SJSA1 (cell line): Measurements from ENCODE around the gene PRPF40A. TPM values are rescaled to one million over a fixed set of nuclear protein-coding genes. Genes with fewer than 3 reads are reported as not detected.
A peak's percentile ranks its signal among the peaks of the same experiment; 100 is the strongest.

Experiments used
- DNase-seq, 2 experiments: peaks; one replicate each; pipeline ENCODE4 v3.0.0-alpha.2; 2015 to 2020; ENCODE audit warnings: low spot score in 2 of 2, low read depth in 1 of 2
- H3K27ac ChIP-seq: fragments of 250-450 bp; sonication (Bioruptor Pico); 2 replicates; pipeline ENCODE4 v1.5.1; 2020; ENCODE audit warnings: mild to moderate bottlenecking, moderate library complexity
- H3K27me3 ChIP-seq: fragments of 250-450 bp; sonication (Bioruptor Pico); replicated peaks from 2 replicates; pipeline ENCODE4 v1.5.1; 2020; ENCODE audit warnings: mild to moderate bottlenecking, moderate library complexity
- H3K36me3 ChIP-seq: fragments of 250-450 bp; sonication (Bioruptor Pico); 2 replicates; pipeline ENCODE4 v1.5.1; 2020; ENCODE audit warnings: mild to moderate bottlenecking
- H3K4me1 ChIP-seq: fragments of 250-450 bp; sonication (Bioruptor Pico); replicated peaks from 2 replicates; pipeline ENCODE4 v1.6.1; 2021; ENCODE audit warnings: mild to moderate bottlenecking
- H3K4me3 ChIP-seq: fragments of 250-450 bp; sonication (Bioruptor Pico); 2 replicates; pipeline ENCODE4 v1.5.1; 2020; ENCODE audit warnings: mild to moderate bottlenecking
- H3K9me3 ChIP-seq: fragments of 250-450 bp; sonication (Bioruptor Pico); replicated peaks from 2 replicates; pipeline ENCODE4 v1.5.1; 2020; ENCODE audit warnings: mild to moderate bottlenecking
- total RNA-seq: library from RNA; depleted of rRNA; stranded (reverse); fragments of >200 nt; shearing (Covaris generic); gene quantifications from 2 replicates; pipeline ENCODE4 v1.2.3, GENCODE V29; 2014

The PRPF40A gene
- total RNA-seq, 1 experiment from 2014 or later: 156 TPM

- peaks cover 13% of the 10 kb centered on the region for H3K4me1 ChIP-seq
- H3K9me3 ChIP-seq: no peaks in the 10 kb centered on the region
- peaks cover 68% of the 10 kb centered on the region for H3K36me3 ChIP-seq
- H3K27ac ChIP-seq: no peak overlapping the region
- H3K4me3 ChIP-seq: no peak overlapping the region
- no peaks in the 10 kb centered on the region for H3K27me3 ChIP-seq
- DNase-seq: no peak
Measured at GRCh38 chr2:152706477-152707021, 10.7 kb downstream of the PRPF40A start.

DNA sequence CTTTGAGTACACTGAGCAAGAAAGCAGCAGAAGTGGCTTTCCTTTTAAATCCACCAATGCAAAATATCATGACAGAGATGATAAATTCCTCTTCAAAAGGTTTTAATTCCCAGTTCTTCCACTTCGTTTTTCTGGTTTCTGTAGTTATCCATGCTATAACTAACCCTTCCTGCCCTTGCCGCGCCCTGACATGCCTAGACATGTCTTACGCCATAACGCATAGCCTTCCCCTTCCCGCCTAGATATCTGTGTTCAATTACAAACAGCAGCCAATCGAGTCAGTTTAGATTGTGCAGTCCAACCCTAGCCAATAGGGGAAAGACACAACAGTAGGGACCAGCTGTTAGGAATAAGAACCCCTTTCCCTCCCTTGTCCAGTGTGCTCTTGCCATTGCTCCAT is 16.1 kb downstream of the PRPF40A start:
- Histone ChIP-seq H3K4me3 (no peak overlapping the region), H3K27ac (no peak overlapping the region), H3K9me3 (no peaks in the 10 kb centered on the region), H3K36me3 (peaks cover 30% of the 10 kb centered on the region), H3K27me3 (no peaks in the 10 kb centered on the region), H3K4me1 (peaks cover 15% of the 10 kb centered on the region)
- no peak for DNase-seq

GRCh38 chr2:152696476-152696875 is 20.8 kb downstream of the PRPF40A start:
- peak overlapping the region; percentile 59 for H3K27ac ChIP-seq
- H3K36me3 ChIP-seq: peaks cover 30% of the 10 kb centered on the region
- H3K9me3 ChIP-seq: no peaks in the 10 kb centered on the region
- H3K27me3 ChIP-seq: no peaks in the 10 kb centered on the region
- peak in 1 of 2 experiments; percentile 61 for DNase-seq
- H3K4me3 ChIP-seq: no peak overlapping the region
- peaks cover 38% of the 10 kb centered on the region for H3K4me1 ChIP-seq

GRCh38 chr2:152695763-152696162 is 21.5 kb downstream of the PRPF40A start:
- peaks cover 38% of the 10 kb centered on the region for H3K4me1 ChIP-seq
- H3K36me3 ChIP-seq: peaks cover 37% of the 10 kb centered on the region
- peak in 1 of 2 experiments; percentile 3 for DNase-seq
- H3K9me3 ChIP-seq: no peaks in the 10 kb centered on the region
- H3K4me3 ChIP-seq: no peak overlapping the region
- H3K27me3 ChIP-seq: no peaks in the 10 kb centered on the region
- no peak overlapping the region for H3K27ac ChIP-seq

- Histone ChIP-seq H3K4me3 (peak overlapping the region; percentile 31), H3K4me1 (peaks cover 38% of the 10 kb centered on the region), H3K9me3 (no peaks in the 10 kb centered on the region), H3K36me3 (peaks cover 37% of the 10 kb centered on the region), H3K27ac (peak overlapping the region; percentile 80), H3K27me3 (no peaks in the 10 kb centered on the region)
- peak; percentile 70 to 73 for DNase-seq
Measured at GRCh38 chr2:152694161-152694661, 23.1 kb downstream of the PRPF40A start.

- Histone ChIP-seq H3K4me1 (peaks cover 38% of the 10 kb centered on the region), H3K27ac (no peak overlapping the region), H3K36me3 (peaks cover 48% of the 10 kb centered on the region), H3K9me3 (no peaks in the 10 kb centered on the region), H3K27me3 (no peaks in the 10 kb centered on the region), H3K4me3 (no peak overlapping the region)
- no peak for DNase-seq
Measured at GRCh38 chr2:152693033-152693432, 24.2 kb downstream of the PRPF40A start.

- Histone ChIP-seq H3K27me3 (no peaks in the 10 kb centered on the region), H3K4me3 (no peak overlapping the region), H3K36me3 (peaks cover 41% of the 10 kb centered on the region), H3K4me1 (no peaks in the 10 kb centered on the region), H3K9me3 (no peaks in the 10 kb centered on the region), H3K27ac (no peak overlapping the region)
- DNase-seq: no peak
Measured at GRCh38 chr2:152686321-152686720, 30.9 kb downstream of the PRPF40A start.

DNA sequence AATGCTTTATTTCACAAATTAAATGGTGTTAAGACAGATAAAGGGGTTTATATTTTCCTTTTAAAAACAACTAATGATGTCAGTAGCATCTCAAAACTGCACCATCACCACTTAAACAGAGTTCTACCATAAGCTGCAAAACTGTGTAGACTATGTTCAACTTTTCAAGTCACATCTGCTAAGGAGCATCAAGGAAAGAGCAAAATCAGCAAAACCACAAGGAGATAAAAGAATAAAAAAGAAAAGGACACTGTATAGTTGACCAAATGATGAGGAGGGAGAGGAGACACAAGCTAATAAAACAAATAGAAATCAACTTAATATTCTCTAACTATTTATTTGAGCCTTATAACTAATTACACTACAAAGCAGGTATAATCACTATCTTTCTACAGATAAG is 33.9 kb downstream of the PRPF40A start:
- Histone ChIP-seq H3K9me3 (no peaks in the 10 kb centered on the region), H3K4me3 (no peak overlapping the region), H3K4me1 (no peaks in the 10 kb centered on the region), H3K27ac (no peak overlapping the region), H3K36me3 (peaks cover 55% of the 10 kb centered on the region), H3K27me3 (no peaks in the 10 kb centered on the region)
- DNase-seq: no peak

DNA sequence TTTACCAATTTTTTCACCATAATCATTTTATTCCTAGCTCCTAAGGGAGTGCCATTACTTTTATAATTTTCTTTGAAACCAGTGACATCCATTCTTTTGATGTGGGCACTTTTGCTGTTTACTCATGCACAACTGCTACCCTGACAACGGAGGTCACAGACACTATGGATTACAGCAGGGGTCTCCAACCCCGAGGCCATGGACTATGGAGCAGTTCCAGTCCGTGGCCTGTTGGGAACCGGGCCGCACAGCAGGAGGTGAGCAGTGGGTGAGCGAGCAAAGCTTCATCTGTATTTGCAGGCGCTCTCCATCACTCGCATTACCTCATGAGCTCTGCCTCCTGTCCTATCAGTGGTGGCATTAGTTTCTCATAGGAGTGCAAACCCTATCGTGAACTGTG is 34.6 kb downstream of the PRPF40A start:
- H3K27me3 ChIP-seq: no peaks in the 10 kb centered on the region
- H3K27ac ChIP-seq: no peak overlapping the region
- no peak overlapping the region for H3K4me3 ChIP-seq
- no peaks in the 10 kb centered on the region for H3K4me1 ChIP-seq
- no peak for DNase-seq
- H3K9me3 ChIP-seq: no peaks in the 10 kb centered on the region
- peaks cover 50% of the 10 kb centered on the region for H3K36me3 ChIP-seq

- Histone ChIP-seq H3K27me3 (no peaks in the 10 kb centered on the region), H3K36me3 (peaks cover 76% of the 10 kb centered on the region), H3K27ac (no peak overlapping the region), H3K4me1 (no peaks in the 10 kb centered on the region), H3K9me3 (no peaks in the 10 kb centered on the region), H3K4me3 (no peak overlapping the region)
- no peak for DNase-seq
Measured at GRCh38 chr2:152678808-152679207, 38.5 kb downstream of the PRPF40A start.

GRCh38 chr2:152676461-152676860 is 40.8 kb downstream of the PRPF40A start:
- Histone ChIP-seq H3K27me3 (no peaks in the 10 kb centered on the region), H3K36me3 (peaks cover 86% of the 10 kb centered on the region), H3K9me3 (no peaks in the 10 kb centered on the region), H3K4me3 (no peak overlapping the region), H3K4me1 (no peaks in the 10 kb centered on the region), H3K27ac (no peak overlapping the region)
- no peak for DNase-seq

- no peak for DNase-seq
- Histone ChIP-seq H3K4me3 (no peak overlapping the region), H3K4me1 (no peaks in the 10 kb centered on the region), H3K36me3 (peaks cover 85% of the 10 kb centered on the region), H3K27me3 (no peaks in the 10 kb centered on the region), H3K27ac (no peak overlapping the region), H3K9me3 (no peaks in the 10 kb centered on the region)
Measured at GRCh38 chr2:152674334-152674733, 42.9 kb downstream of the PRPF40A start.

GRCh38 chr2:152664725-152665124 is 52.5 kb downstream of the PRPF40A start:
- no peak for DNase-seq
- no peak overlapping the region for H3K4me3 ChIP-seq
- no peak overlapping the region for H3K27ac ChIP-seq
- no peaks in the 10 kb centered on the region for H3K4me1 ChIP-seq
- no peaks in the 10 kb centered on the region for H3K9me3 ChIP-seq
- H3K36me3 ChIP-seq: peaks cover 91% of the 10 kb centered on the region
- H3K27me3 ChIP-seq: no peaks in the 10 kb centered on the region

- Histone ChIP-seq H3K4me3 (no peak overlapping the region), H3K9me3 (no peaks in the 10 kb centered on the region), H3K36me3 (peaks cover 89% of the 10 kb centered on the region), H3K27me3 (no peaks in the 10 kb centered on the region), H3K27ac (no peak overlapping the region), H3K4me1 (no peaks in the 10 kb centered on the region)
- DNase-seq: no peak
Measured at GRCh38 chr2:152661076-152661475, 56.2 kb downstream of the PRPF40A start.

- H3K27me3 ChIP-seq: no peaks in the 10 kb centered on the region
- H3K4me3 ChIP-seq: no peak overlapping the region
- H3K4me1 ChIP-seq: no peaks in the 10 kb centered on the region
- peaks cover 86% of the 10 kb centered on the region for H3K36me3 ChIP-seq
- DNase-seq: no peak
- no peak overlapping the region for H3K27ac ChIP-seq
- H3K9me3 ChIP-seq: no peaks in the 10 kb centered on the region
Measured at GRCh38 chr2:152658221-152658620, 59.0 kb downstream of the PRPF40A start.
